Endothelial cell of coronary artery (primary cell): ENCODE data around the gene TUBGCP3. TPM values are rescaled to one million over a fixed set of nuclear protein-coding genes. Genes with fewer than 3 reads are reported as not detected.

Experiments used
- total RNA-seq: library from RNA; depleted of rRNA; stranded (reverse); fragments of >200 nt; gene quantifications from 2 replicates; pipeline ENCODE4 v1.2.3, GENCODE V29; 2014

Gene TUBGCP3, protein sequence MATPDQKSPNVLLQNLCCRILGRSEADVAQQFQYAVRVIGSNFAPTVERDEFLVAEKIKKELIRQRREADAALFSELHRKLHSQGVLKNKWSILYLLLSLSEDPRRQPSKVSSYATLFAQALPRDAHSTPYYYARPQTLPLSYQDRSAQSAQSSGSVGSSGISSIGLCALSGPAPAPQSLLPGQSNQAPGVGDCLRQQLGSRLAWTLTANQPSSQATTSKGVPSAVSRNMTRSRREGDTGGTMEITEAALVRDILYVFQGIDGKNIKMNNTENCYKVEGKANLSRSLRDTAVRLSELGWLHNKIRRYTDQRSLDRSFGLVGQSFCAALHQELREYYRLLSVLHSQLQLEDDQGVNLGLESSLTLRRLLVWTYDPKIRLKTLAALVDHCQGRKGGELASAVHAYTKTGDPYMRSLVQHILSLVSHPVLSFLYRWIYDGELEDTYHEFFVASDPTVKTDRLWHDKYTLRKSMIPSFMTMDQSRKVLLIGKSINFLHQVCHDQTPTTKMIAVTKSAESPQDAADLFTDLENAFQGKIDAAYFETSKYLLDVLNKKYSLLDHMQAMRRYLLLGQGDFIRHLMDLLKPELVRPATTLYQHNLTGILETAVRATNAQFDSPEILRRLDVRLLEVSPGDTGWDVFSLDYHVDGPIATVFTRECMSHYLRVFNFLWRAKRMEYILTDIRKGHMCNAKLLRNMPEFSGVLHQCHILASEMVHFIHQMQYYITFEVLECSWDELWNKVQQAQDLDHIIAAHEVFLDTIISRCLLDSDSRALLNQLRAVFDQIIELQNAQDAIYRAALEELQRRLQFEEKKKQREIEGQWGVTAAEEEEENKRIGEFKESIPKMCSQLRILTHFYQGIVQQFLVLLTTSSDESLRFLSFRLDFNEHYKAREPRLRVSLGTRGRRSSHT
- 19.8 and 20.0 TPM in 2 replicates for total RNA-seq

DNA sequence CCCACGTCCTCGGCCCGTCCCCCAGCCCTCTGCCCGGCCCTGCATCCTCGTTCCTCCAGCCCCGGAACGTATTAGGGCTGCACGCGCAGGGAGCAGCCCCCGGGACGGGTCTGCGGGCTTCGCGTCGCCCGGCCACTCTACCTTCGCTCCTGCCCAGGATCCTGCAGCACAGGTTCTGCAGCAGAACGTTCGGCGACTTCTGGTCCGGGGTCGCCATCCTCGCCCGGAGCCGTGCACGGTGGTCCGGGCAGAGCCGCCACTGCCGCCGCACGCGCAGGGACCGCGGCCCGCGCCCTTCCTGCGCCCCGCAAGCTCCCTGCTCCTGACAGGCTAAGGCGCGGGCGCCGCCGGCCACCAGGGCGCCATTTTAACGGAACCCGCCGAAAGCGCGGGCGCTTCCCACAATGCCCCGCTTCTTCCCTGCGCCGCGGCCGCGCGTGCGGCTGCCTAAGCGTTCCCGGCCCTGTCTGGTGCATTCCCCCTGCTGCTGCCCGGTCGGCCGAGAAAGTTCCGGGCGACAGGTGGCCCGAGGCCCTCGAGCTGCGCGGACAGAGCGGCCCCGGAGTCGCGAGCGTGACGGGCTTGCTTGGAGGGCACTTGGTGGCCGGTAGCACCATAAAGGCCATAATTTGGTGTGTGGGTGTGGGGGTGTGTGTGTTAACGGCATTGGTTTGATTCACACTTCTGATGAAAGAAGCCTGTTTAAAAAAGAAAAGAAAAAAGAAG lies at the start of gene TUBGCP3:
TSS of gene TUBGCP3 (minus strand) at position 390 of the 726 bp plus-strand sequence. CDS start at position 217, 173 bp downstream.

Other genes with a start within 250 kb of the TUBGCP3 start
- gene SPACA7, start 211.8 kb downstream of the TUBGCP3 start, total RNA-seq: not detected in 2 replicates
- gene ATP11A, start 101.9 kb upstream of the TUBGCP3 start, total RNA-seq: 17.3 and 27.1 TPM in 2 replicates